Measurements from ENCODE around the gene FLII.

DNA sequence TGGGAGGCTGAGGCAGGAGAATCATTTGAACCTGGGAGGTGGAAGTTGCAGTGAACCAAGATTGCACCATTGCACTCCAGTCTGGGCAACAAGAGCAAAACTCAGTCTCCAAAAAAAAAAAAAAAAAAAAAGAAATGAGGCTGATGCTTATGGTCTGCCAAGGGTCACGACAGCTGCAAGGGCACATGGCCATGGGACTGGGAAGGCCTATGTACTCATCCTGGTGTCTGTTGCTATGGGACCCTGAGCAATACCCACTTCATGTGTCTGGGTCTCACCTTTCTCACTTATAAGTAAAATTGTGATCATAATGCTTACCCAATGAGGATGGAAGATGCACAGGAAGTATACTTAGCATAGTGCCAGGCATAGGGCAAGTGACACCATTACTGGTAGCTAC, 18.5 kb upstream of the FLII start:
- TF ChIP-seq, protein P1, sequence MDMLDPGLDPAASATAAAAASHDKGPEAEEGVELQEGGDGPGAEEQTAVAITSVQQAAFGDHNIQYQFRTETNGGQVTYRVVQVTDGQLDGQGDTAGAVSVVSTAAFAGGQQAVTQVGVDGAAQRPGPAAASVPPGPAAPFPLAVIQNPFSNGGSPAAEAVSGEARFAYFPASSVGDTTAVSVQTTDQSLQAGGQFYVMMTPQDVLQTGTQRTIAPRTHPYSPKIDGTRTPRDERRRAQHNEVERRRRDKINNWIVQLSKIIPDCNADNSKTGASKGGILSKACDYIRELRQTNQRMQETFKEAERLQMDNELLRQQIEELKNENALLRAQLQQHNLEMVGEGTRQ (IDR thresholded peaks at IDR 0.05; ENCODE audit: low read length), result no peak
- TF ChIP-seq POLR2A (IDR thresholded peaks at IDR 0.05; ENCODE audit: control extremely low read depth in 1 of 2, low read depth in 2 of 2, low read length in 2 of 2), result no peak
- TF ChIP-seq CREB1 (IDR thresholded peaks at IDR 0.05), result no peak
- no peak for TF ChIP-seq TAF7 (optimal IDR thresholded peaks at IDR 0.05; ENCODE audit: borderline replicate concordance, low read depth, low read length)
- TF ChIP-seq, protein P2, sequence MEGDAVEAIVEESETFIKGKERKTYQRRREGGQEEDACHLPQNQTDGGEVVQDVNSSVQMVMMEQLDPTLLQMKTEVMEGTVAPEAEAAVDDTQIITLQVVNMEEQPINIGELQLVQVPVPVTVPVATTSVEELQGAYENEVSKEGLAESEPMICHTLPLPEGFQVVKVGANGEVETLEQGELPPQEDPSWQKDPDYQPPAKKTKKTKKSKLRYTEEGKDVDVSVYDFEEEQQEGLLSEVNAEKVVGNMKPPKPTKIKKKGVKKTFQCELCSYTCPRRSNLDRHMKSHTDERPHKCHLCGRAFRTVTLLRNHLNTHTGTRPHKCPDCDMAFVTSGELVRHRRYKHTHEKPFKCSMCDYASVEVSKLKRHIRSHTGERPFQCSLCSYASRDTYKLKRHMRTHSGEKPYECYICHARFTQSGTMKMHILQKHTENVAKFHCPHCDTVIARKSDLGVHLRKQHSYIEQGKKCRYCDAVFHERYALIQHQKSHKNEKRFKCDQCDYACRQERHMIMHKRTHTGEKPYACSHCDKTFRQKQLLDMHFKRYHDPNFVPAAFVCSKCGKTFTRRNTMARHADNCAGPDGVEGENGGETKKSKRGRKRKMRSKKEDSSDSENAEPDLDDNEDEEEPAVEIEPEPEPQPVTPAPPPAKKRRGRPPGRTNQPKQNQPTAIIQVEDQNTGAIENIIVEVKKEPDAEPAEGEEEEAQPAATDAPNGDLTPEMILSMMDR (IDR thresholded peaks at IDR 0.05; ENCODE audit: control extremely low read depth in 1 of 3, insufficient read depth in 1 of 3, low read depth in 1 of 3, low read length in 3 of 3), result no peak
- TF ChIP-seq MAFK (IDR thresholded peaks at IDR 0.05; ENCODE audit: low read depth, low read length), result no peak
